NCI-H226 (cell line): ENCODE results near the gene DYRK1A.

Experiments
- DNase-seq: peaks from one replicate; pipeline ENCODE4 v3.0.0-alpha.2; 2015

The DYRK1A gene

DNA sequence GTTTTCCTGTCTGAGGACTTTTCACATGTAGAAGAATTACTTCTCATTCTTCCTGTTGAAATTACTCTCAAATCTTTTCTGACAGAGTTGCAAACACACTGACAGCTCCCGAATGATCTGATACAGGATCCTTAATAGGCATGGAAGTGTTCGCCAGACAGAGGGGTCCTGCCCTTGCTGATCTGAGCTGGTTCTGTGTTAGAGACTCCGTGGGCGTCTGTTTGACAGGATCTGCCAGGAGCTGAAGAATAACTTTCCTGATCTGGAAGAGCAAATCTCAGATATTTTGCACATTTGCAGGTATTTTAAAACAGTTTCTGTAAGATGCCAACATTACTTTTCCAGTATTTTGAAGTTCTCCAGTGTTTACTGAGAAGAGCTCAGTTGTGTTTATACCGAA lies 202.3 kb downstream of the DYRK1A start:
- no peak for DNase-seq

DNA sequence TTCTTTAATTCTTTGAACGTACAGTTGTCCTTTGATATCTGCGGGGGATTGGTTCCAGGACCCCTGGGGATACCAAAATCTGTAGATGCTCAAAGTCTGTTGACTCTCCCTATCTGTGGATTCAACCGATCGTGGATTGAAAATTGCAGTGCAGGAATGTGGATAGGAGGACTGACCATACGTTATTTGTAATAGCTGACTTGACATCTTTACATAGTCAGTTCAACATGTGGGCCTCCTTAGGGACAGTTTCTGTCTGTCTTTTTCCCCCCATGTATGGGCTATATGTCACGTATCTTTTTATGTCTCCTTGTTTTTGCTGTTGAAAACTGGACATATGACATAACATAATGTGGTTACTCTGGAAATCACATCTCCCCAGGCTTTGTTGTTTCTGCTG lies 204.9 kb downstream of the DYRK1A start:
- no peak for DNase-seq

DNA sequence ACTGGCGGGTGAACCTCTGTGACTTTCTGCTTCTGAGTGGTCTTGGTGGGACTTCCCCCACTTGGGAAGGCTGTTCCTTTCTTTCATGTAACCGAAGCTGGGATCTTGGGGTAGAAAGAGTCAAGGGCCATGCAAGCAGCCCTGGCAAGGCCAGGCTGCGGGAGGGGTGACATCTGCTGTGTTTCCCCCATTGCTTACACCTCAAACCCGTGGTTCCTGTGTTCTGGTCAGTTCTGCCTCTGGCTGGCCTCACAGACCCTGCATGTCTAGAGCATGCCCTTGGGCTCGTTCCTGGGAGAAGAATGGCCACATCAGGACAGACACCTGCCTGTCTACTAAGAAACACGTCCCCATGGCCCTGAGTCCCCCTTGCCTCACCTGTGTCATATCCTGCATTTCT lies 207.7 kb downstream of the DYRK1A start:
- DNase-seq: no peak

DNA sequence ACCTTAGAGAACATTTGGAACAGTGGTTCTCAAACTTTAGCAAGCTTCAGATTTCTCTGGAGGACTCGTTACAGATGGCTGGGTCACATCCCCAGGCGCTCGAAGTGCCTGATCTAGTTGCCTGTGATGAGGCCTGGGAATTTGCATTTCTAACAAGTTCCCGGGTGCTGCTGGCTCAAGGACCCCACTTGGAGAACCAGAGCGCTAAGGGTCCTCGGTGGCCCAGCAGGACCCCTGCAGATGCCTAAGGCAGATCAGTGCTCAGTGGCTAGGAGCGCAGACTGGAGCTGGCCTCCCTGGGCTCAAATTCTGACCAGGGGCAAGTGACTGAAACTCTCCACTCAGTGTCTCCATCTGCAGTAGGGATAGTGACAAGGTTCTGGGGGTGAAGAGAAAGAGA lies 208.2 kb downstream of the DYRK1A start:
- DNase-seq: no peak

DNA sequence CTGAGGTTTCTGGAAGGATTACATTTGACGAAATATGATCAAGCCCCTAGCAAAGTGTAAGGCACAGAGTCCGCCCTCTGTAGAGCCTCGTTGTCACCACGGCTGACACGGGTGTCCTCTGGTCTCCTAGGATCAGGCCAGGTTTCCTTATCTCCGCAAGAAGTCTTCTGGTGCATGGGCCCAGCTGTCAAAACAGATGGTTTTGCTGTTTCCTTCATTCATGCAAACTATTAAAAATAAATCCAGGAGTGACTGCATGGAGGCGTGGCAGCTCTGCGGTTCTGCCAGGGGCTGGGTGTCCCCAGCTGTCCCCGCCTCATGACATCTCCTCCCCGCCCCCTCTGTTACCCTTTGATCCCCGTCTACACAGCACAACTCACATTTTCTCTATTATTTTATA lies 209.0 kb downstream of the DYRK1A start:
- DNase-seq: no peak
